Activated CD4-positive, CD25-positive, alpha-beta regulatory T cell (primary cell): ENCODE results near the gene GLI1.

Experiments used
- DNase-seq, 4 experiments: peaks; one replicate each; lab custom pipeline; 2025; lab: John Stamatoyannopoulos, UW

GLI1 gene

GRCh38 chr12:57518920-57519795 lies 59.6 kb downstream of the GLI1 start:
- DNase-seq: no peak

GRCh38 chr12:57519796-57520052 lies 60.1 kb downstream of the GLI1 start:
- no peak for DNase-seq

DNA sequence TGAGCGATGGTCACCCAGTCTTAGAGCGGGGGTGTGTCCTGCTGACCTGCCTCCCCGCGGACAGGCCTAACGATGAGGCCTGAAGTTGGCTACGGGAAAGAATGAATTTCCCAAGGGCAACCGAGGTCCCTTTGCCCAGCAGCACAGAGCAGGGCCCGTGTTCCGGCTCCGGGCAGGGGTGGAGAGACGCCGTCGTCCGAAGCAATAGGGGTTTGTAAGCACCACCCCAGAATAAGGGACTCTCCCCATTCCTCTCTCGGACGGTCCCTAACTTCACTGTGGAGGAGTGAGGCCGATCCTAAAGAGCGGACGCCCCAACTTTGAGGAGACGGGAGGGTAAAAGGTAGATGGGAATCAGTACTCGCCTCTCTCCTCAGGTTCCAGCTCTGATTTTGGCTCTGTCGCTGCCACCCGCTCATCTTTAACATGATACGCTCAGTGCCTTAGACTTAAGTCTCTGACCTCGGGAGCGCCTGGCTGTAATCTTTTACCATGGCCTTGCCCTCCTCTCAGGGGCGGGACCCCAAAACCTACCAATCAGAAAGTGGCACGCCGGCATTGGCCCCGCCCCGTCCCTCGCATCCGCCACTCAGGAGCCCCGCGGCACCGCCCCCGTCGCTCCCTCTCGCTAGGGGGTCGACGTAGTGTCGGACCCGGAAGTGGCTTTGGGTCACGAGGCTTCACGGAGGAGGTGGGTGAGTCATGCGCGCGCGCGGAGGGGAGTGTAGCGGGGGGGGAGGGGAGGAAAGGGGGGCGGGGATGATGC lies 60.7 kb downstream of the GLI1 start, which contains the start of gene DDIT3:
Gene DDIT3 (minus strand): TSS at position 462 of the 766 bp plus-strand sequence. CDS start 3,108 bp downstream, outside the sequence.
- DNase-seq: peak; percentile 99 to 100 (median 99)

- no peak for DNase-seq
Observed at GRCh38 chr12:57521525-57522010, 62.0 kb downstream of the GLI1 start.
